ENCODE data around the gene CYGB.

The CYGB gene

GRCh38 chr17:76582660-76583059 lies 45.2 kb upstream of the CYGB start:
- no peak for TF ChIP-seq CTCF (IDR thresholded peaks at IDR 0.05)
- Mint-ChIP-seq H3K9me3 (peaks cover 4% of the 10 kb centered on the region), H3K36me3 (ENCODE audit: low read depth) (no peaks in the 10 kb centered on the region), H3K4me3 (no peak overlapping the region), H3K4me1 (peaks cover 24% of the 10 kb centered on the region), H3K27ac (no peak overlapping the region), H3K27me3 (ENCODE audit: low read depth, poor library complexity) (peaks cover 68% of the 10 kb centered on the region)
- no peak for DNase-seq

GRCh38 chr17:76581515-76581914 lies 44.0 kb upstream of the CYGB start:
- Mint-ChIP-seq H3K27ac (no peak overlapping the region), H3K4me3 (no peak overlapping the region), H3K9me3 (peaks cover 4% of the 10 kb centered on the region), H3K4me1 (peaks cover 13% of the 10 kb centered on the region), H3K27me3 (ENCODE audit: low read depth, poor library complexity) (peaks cover 57% of the 10 kb centered on the region), H3K36me3 (ENCODE audit: low read depth) (no peaks in the 10 kb centered on the region)
- no peak for TF ChIP-seq CTCF (IDR thresholded peaks at IDR 0.05)
- DNase-seq: no peak

- H3K4me3 Mint-ChIP-seq: no peak overlapping the region
- no peaks in the 10 kb centered on the region for H3K36me3 Mint-ChIP-seq (ENCODE audit: low read depth)
- H3K27me3 Mint-ChIP-seq (ENCODE audit: low read depth, poor library complexity): peaks cover 36% of the 10 kb centered on the region
- no peak for DNase-seq
- TF ChIP-seq CTCF (IDR thresholded peaks at IDR 0.05): no peak
- H3K9me3 Mint-ChIP-seq: peaks cover 3% of the 10 kb centered on the region
- H3K4me1 Mint-ChIP-seq: peaks cover 19% of the 10 kb centered on the region
- H3K27ac Mint-ChIP-seq: no peak overlapping the region
Measured at GRCh38 chr17:76579281-76579680, 41.8 kb upstream of the CYGB start.

- DNase-seq: no peak
- no peak for TF ChIP-seq CTCF (IDR thresholded peaks at IDR 0.05)
- peaks cover 27% of the 10 kb centered on the region for H3K4me1 Mint-ChIP-seq
- H3K27ac Mint-ChIP-seq: no peak overlapping the region
- no peaks in the 10 kb centered on the region for H3K36me3 Mint-ChIP-seq (ENCODE audit: low read depth)
- H3K4me3 Mint-ChIP-seq: no peak overlapping the region
- peaks cover 27% of the 10 kb centered on the region for H3K27me3 Mint-ChIP-seq (ENCODE audit: low read depth, poor library complexity)
- no peaks in the 10 kb centered on the region for H3K9me3 Mint-ChIP-seq
Measured at GRCh38 chr17:76578376-76578775, 40.9 kb upstream of the CYGB start.

- H3K9me3 Mint-ChIP-seq: no peaks in the 10 kb centered on the region
- no peaks in the 10 kb centered on the region for H3K36me3 Mint-ChIP-seq (ENCODE audit: low read depth)
- H3K4me3 Mint-ChIP-seq: no peak overlapping the region
- H3K27me3 Mint-ChIP-seq (ENCODE audit: low read depth, poor library complexity): peaks cover 22% of the 10 kb centered on the region
- no peak overlapping the region for H3K27ac Mint-ChIP-seq
- DNase-seq: no peak
- peaks cover 27% of the 10 kb centered on the region for H3K4me1 Mint-ChIP-seq
- TF ChIP-seq CTCF (IDR thresholded peaks at IDR 0.05): no peak
Measured at GRCh38 chr17:76577876-76578275, 40.4 kb upstream of the CYGB start.

GRCh38 chr17:76576189-76576588 lies 38.7 kb upstream of the CYGB start:
- H3K36me3 Mint-ChIP-seq (ENCODE audit: low read depth): no peaks in the 10 kb centered on the region
- no peaks in the 10 kb centered on the region for H3K9me3 Mint-ChIP-seq
- H3K27ac Mint-ChIP-seq: no peak overlapping the region
- no peak for DNase-seq
- no peak for TF ChIP-seq CTCF (IDR thresholded peaks at IDR 0.05)
- no peak overlapping the region for H3K4me3 Mint-ChIP-seq
- peaks cover 5% of the 10 kb centered on the region for H3K27me3 Mint-ChIP-seq (ENCODE audit: low read depth, poor library complexity)
- H3K4me1 Mint-ChIP-seq: peaks cover 23% of the 10 kb centered on the region
